Upper lobe of left lung (tissue), 4 donors: ENCODE measurements around the gene SEMA6C.

ENCODE experiments used
- POLR2A ChIP-seq, 4 donors: fragments of 450-650 bp; IDR thresholded peaks; one replicate each; pipeline ENCODE4 v1.5.1; 2016 to 2017; ENCODE audit warnings: antibody characterized with exemption in 4 of 4, mild to moderate bottlenecking in 2 of 4
- POLR2AphosphoS5 ChIP-seq, 2 donors: sonication (generic); formaldehyde crosslinking; IDR thresholded peaks; one replicate each; pipeline ENCODE4 v1.5.1; 2017; ENCODE audit warnings: antibody characterized with exemption in 2 of 2
- TF ChIP-seq, protein P1 (sequence below), 6 experiments: fragments of 450-650 bp in 4 of 6; fragments of 200-600 bp in 2 of 6; sonication (generic) in 2 of 6; IDR thresholded peaks; one replicate each; pipeline ENCODE4 v1.5.1; 2016 to 2019; ENCODE audit warnings: antibody characterized with exemption in 6 of 6

DNA sequence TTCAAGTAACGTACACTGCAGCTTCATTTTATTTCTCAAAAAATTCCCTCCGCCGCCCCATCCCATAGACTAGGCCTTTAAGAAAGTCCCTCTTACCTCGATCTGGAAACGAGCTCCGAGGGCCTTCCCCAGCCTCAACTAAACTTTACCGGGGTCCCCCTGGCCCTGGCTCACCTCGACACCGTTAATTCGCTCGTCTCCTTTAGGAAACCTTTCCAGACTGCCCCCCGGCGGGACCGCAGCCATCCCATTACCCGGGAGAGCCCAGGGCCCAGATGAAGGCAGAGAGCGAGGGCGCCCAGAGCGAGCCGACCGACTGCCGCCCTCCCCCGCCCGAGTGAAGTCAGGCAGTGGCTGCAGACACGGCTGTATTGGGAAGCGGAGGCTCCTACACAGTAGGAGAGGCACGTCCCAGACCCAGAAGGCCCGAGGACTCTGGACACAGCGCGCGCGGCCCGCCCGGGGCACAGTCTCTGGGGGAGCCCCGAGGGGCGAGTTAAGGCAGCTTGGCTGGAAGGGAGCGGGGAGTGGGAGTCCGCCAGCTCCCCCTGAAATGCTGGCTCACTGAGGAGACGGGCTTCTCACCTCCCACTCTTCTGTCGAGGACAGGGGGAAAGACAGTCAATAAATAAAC, 14.6 kb downstream of the SEMA6C start:
- TF ChIP-seq, protein P1, sequence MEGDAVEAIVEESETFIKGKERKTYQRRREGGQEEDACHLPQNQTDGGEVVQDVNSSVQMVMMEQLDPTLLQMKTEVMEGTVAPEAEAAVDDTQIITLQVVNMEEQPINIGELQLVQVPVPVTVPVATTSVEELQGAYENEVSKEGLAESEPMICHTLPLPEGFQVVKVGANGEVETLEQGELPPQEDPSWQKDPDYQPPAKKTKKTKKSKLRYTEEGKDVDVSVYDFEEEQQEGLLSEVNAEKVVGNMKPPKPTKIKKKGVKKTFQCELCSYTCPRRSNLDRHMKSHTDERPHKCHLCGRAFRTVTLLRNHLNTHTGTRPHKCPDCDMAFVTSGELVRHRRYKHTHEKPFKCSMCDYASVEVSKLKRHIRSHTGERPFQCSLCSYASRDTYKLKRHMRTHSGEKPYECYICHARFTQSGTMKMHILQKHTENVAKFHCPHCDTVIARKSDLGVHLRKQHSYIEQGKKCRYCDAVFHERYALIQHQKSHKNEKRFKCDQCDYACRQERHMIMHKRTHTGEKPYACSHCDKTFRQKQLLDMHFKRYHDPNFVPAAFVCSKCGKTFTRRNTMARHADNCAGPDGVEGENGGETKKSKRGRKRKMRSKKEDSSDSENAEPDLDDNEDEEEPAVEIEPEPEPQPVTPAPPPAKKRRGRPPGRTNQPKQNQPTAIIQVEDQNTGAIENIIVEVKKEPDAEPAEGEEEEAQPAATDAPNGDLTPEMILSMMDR (IDR thresholded peaks at IDR 0.05), result no peak
- TF ChIP-seq POLR2AphosphoS5 (IDR thresholded peaks at IDR 0.05) (no peak), POLR2A (IDR thresholded peaks at IDR 0.05) (no peak)
